K562 (cell line): ENCODE measurements around the gene TP53I13.

Source experiments
- CTCF ChIP-seq, 3 experiments: IDR thresholded peaks in 2 of 3; conservative IDR thresholded peaks in 1 of 3; 2 replicates each; pipeline ENCODE4 v1.5.1; 2011 to 2012; ENCODE audit warnings: low read length in 3 of 3, mild to moderate bottlenecking in 3 of 3, control low read depth in 2 of 3, improper control_type of control experiment in 1 of 3, inconsistent platforms in 1 of 3, low read depth in 1 of 3, mixed read lengths in 1 of 3, moderate library complexity in 1 of 3; ENCODE audit not compliant: insufficient read depth in 2 of 3
- HDAC1 ChIP-seq, 2 experiments: fragments of 450-650 bp; IDR thresholded peaks; 2 replicates each; pipeline ENCODE4 v1.6.1; 2016 to 2017; ENCODE audit warnings: inconsistent platforms in 1 of 2, mild to moderate bottlenecking in 1 of 2, moderate library complexity in 1 of 2

GRCh38 chr17:29562615-29563014 is 5.9 kb upstream of the TP53I13 start:
- TF ChIP-seq HDAC1 (IDR thresholded peaks at IDR 0.05) (no peak), CTCF (IDR thresholded peaks at IDR 0.05 in 2 of 3, conservative IDR thresholded peaks at IDR 0.05 in 1 of 3; ENCODE audit: insufficient read depth in 2 of 3, low read depth in 1 of 3, low read length in 3 of 3) (no peak)
